Measurements from ENCODE around the gene ZNF226. TPM values are rescaled to one million over a fixed set of nuclear protein-coding genes. Genes with fewer than 3 reads are reported as not detected.
"Not testable (repeated sequence)": the region's sequence is repeated elsewhere in the genome, so short reads cannot be mapped to it uniquely, and the experiment has no call there.

The ZNF226 gene
- total RNA-seq, result 17.3 and 35.3 TPM in 2 replicates
- 21.1 and 56.8 TPM in 2 replicates for polyA plus RNA-seq

- peaks cover 13% of the 10 kb centered on the region for H3K36me3 ChIP-seq
- H3K27me3 ChIP-seq, result no peaks in the 10 kb centered on the region
- peak within 1 kb of the TSS; percentile 69 for H3K4me3 ChIP-seq
- no peaks in the 10 kb centered on the region for H3K4me1 ChIP-seq (ENCODE audit: low read depth)
- TF ChIP-seq CTCF (IDR thresholded peaks at IDR 0.05; ENCODE audit: low read depth, low read length), result no peak
- peak within 1 kb of the TSS; percentile 67 for H3K27ac ChIP-seq
- no peaks in the 10 kb centered on the region for H3K9me3 ChIP-seq (ENCODE audit: low read depth)
- peak; percentile 97 to 99 for DNase-seq (ENCODE audit: low read depth in 1 of 2, low spot score in 1 of 2)
These were observed at the start of gene ZNF226 for GRCh38 chr19:44164673-44165512. Gene ZNF226 (plus strand): TSS chr19:44165100. CDS start chr19:44170081, 4,981 bp downstream.

GRCh38 chr19:44121162-44121561 lies 43.7 kb upstream of the ZNF226 start:
- H3K9me3 ChIP-seq (ENCODE audit: low read depth); DNase-seq (ENCODE audit: low read depth in 1 of 2, low spot score in 1 of 2); H3K27me3 ChIP-seq; H3K4me1 ChIP-seq (ENCODE audit: low read depth); H3K4me3 ChIP-seq; H3K27ac ChIP-seq: not testable (repeated sequence)
- peaks cover 18% of the 10 kb centered on the region for H3K36me3 ChIP-seq

GRCh38 chr19:44131955-44132354 lies 32.9 kb upstream of the ZNF226 start:
- H3K36me3 ChIP-seq, result peaks cover 17% of the 10 kb centered on the region
- no peak for TF ChIP-seq CTCF (IDR thresholded peaks at IDR 0.05; ENCODE audit: low read depth, low read length)
- H3K27ac ChIP-seq, result no peak overlapping the region
- no peak overlapping the region for H3K4me3 ChIP-seq
- DNase-seq (ENCODE audit: low read depth in 1 of 2, low spot score in 1 of 2), result no peak
- H3K9me3 ChIP-seq (ENCODE audit: low read depth), result no peaks in the 10 kb centered on the region
- no peaks in the 10 kb centered on the region for H3K4me1 ChIP-seq (ENCODE audit: low read depth)
- no peaks in the 10 kb centered on the region for H3K27me3 ChIP-seq

GRCh38 chr19:44141191-44142058 lies 23.5 kb upstream of the ZNF226 start, which contains the start of gene ZNF234:
Gene ZNF234 (plus strand): TSS chr19:44141554. CDS start chr19:44144633, 3,079 bp downstream.
- TF ChIP-seq CTCF (IDR thresholded peaks at IDR 0.05; ENCODE audit: low read depth, low read length), result no peak
- peak; percentile 89 to 91 for DNase-seq (ENCODE audit: low read depth in 1 of 2, low spot score in 1 of 2)
- Histone ChIP-seq H3K9me3 (ENCODE audit: low read depth) (no peaks in the 10 kb centered on the region), H3K36me3 (peaks cover 11% of the 10 kb centered on the region), H3K4me3 (peak within 1 kb of the TSS; percentile 86), H3K27ac (peak within 1 kb of the TSS; percentile 77), H3K4me1 (ENCODE audit: low read depth) (peaks cover 11% of the 10 kb centered on the region), H3K27me3 (no peaks in the 10 kb centered on the region)

GRCh38 chr19:44142059-44142433 lies 22.9 kb upstream of the ZNF226 start:
- TF ChIP-seq CTCF (IDR thresholded peaks at IDR 0.05; ENCODE audit: low read depth, low read length), result no peak
- H3K4me1 ChIP-seq (ENCODE audit: low read depth), result peaks cover 11% of the 10 kb centered on the region
- DNase-seq (ENCODE audit: low read depth in 1 of 2, low spot score in 1 of 2), result peak; percentile 5 to 43
- H3K27ac ChIP-seq, result no peak overlapping the region
- no peaks in the 10 kb centered on the region for H3K27me3 ChIP-seq
- H3K4me3 ChIP-seq, result peak overlapping the region; percentile 86
- H3K9me3 ChIP-seq (ENCODE audit: low read depth), result no peaks in the 10 kb centered on the region
- H3K36me3 ChIP-seq, result peaks cover 11% of the 10 kb centered on the region

Measured in cardiac muscle cell (in vitro differentiated cells and primary cell).